GM19372 (cell line): ENCODE results near the gene ZNF12.

ENCODE experiments used
- ATAC-seq: cut with Tn5 transposase; IDR thresholded peaks from one replicate; pipeline ENCODE4 v1.9.1; 2021; ENCODE audit warnings: mild to moderate bottlenecking, low read depth, moderate library complexity; ENCODE audit not compliant: unreplicated experiment

ZNF12 gene

GRCh38 chr7:6648066-6648814 is 58.5 kb downstream of the ZNF12 start:
- ATAC-seq: no peak

DNA sequence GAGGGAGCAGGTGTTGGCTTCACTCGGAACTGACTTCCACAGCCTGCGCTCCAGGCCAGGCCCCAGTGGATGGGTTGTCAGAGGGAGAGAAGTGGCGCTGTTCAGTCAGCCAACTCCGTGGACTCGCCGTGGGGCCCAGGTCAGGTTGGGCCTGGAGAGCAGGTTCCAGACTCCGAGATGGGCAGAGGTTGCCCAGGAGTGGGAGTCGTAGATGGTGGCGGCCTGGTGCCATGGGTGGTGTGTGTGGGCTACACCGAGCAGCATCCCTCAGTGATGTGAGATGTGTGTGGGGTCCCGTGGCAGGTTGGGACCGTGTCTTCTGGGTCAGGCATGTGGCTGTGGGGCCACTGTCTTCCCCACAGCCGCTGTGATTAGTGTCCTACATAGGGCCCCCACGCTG is 59.2 kb downstream of the ZNF12 start:
- no peak for ATAC-seq

DNA sequence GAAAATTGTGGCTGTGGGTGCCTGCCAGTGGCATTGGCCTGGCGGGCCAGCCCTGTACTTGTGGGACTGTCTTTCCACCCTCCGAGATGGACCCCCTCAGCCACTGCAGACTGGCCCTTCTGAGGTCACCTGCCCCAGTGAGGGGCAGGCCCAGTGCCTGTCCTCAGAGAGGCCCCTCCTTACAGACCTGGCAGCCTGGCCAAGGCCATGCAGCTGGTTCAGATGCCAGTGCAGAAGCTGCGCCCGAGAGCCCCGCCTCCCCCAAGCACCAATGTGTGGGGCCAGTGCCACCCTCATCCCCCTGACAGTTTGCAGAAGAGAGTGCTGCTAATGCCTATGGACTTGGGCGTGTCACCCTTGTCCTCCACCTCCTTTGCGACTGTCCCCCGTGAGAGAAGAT is 59.7 kb downstream of the ZNF12 start:
- no peak for ATAC-seq

DNA sequence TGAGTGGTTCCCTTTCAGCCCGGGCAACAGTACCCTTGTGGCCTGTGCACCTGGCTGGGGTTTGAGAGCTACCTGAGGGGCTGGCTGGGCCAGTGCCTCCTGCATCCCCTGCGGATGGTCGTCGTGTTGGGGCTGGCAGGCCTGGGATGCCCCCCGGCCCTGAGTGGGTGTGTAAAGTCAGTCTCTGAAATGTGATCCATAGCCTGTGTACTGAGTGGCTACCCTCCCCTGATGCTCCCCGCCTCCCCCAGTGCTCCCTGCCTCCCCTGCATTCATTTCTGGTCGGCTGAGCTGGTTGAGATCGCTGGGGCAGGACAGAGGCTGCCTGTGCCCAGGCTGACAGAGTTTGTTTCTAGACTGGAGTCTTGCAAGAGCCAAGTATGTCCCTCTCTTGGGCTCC is 60.3 kb downstream of the ZNF12 start:
- ATAC-seq: no peak

- ATAC-seq: no peak
Observed at GRCh38 chr7:6644728-6645127, 62.0 kb downstream of the ZNF12 start.

DNA sequence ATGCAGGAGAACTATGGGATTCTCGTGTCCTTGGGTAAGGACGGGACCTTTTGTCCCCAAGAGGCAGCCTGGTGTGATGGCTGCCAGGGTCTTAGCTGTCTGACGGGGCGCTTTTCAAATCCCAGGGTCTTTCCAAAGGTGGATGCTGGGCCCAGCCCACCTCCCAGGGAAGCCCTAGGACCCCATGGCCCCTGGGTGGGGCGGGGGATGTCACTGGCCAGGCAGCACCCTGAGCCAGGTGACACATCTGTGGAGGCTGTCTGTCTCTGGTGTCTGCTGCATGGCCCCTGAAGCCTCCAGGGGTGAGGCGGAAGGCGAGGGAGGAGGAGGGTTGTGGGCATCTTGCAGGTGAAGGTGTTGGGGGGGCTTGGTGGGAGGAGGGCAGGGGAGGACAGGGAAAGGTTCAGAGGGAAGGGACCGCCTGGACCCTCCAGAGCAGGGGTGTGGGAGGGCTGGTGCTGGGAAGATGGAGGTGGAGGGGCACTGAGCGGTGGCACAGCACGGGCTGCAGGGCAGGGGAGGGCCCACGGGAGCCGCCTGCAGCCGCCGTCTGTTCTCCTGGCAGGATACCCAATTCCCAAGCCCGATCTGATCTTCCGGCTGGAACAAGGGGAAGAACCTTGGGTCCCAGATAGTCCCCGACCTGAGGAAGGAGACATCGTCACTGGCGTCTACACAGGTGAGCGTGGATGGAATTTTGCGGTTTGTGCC is 62.7 kb downstream of the ZNF12 start:
- ATAC-seq: no peak

GRCh38 chr7:6642861-6643640 is 63.7 kb downstream of the ZNF12 start:
- no peak for ATAC-seq

DNA sequence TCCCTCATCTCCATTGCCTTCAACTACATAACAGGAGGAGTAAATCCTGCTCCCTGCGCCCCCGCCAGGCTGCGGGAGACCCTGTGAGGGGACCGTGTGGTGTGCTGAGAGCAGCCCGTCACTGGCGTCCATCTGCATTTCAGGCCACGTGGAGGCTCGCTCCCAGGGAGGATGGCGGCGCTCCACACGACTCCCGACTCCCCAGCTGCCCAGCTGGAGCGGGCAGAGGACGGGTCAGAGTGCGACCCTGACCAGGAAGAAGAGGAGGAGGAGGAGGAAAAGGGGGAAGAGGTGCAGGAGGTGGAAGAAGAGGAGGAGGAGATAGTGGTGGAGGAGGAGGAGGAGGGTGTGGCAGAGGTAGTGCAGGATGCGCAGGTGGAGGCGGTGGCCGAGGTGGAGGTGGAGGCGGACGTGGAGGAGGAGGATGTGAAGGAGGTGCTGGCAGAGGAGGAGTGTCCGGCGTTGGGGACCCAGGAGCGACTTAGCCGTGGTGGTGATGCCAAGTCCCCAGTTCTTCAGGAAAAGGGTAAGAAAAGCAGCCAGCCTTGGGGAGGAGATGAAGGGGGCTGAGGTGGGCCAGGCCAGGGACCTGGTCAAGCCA is 64.4 kb downstream of the ZNF12 start:
- no peak for ATAC-seq

- no peak for ATAC-seq
Observed at GRCh38 chr7:6641305-6642035, 65.3 kb downstream of the ZNF12 start.

DNA sequence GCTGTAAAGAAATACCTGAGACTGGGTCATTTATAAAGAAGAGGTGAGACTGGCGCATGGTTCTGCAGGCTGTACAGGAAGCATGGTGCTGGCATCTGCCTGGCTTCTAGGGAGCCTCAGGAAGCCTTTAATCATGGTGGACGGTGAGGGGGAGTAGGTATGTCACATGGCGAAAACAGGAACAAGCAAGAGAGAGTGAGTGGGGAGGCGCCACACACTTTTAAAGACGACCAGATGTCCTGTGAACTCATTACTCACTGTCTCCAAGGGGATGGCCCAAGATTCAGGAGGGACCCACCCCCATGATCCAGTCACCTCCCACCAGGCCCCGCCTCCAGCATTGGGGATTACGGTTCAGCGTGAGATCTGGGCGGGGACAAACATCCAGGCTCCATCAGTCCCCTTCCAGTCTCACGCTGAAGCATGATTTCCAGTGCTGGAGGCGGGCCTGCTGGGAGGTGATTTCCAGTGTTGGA is 66.5 kb downstream of the ZNF12 start:
- ATAC-seq: no peak

DNA sequence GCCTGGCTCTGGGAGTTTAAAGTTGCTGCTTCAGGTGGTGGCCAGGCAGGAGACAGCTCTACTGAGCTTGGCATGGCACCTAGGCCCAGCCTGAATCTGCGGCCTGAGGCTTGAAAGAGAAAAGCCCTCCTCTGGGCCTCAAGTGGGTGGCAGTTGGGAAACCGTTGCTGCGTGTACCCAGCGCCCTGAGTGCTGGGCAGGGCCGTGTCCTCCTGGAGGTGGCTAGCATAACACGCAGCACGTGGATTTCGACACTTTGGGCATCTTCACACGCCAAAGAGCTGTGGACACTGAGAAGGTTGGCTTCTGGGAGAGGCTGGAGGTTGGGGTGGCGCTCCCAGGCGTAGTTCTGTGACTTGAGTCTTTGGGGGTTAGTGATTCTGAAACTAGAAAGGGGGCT is 67.1 kb downstream of the ZNF12 start:
- no peak for ATAC-seq

DNA sequence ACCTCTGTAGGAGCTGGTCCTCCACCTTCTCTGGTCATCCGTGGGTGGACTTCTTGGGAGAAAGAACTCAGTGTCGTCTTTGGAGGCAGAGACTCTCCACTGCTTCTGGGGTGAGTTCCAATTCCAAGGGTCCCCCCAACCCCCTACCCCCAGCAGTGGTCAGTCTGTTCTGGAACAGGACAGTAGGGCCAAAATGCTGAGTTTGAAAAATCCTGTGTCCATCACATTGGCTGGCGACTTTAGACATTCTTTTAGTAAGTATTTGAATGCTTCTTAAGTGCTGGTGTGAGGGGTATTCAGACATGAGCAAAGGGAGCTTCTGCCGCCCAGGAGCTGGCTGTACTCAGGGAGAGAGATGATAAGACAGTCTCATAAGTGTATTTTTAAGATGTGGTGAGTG is 67.7 kb downstream of the ZNF12 start:
- ATAC-seq: no peak
